Calu3 (cell line): ENCODE measurements around the gene PSMG4. TPM values are rescaled to one million over a fixed set of nuclear protein-coding genes. Genes with fewer than 3 reads are reported as not detected.

Experiments used
- BruUV-seq: library from RNA; stranded (reverse); fragments of 400-500 nt; replicated peaks from 2 replicates; lab custom pipeline; 2021; lab: Mats Ljungman, UMichigan
- CTCF ChIA-PET: fragments of 300-600 bp; sonication (Branson Sonifier 250); formaldehyde crosslinking; loops from one replicate; lab custom pipeline; 2022; ENCODE audit warnings: antibody characterized with exemption; lab: Charles Lee
- DNase-seq: peaks from one replicate; pipeline ENCODE4 v3.0.0; 2022
- H3K27ac Mint-ChIP-seq: one replicate; pipeline ENCODE4 v1.8.0; 2022; ENCODE audit warnings: mixed read lengths; ENCODE audit not compliant: unreplicated experiment
- H3K27me3 Mint-ChIP-seq: one replicate; pipeline ENCODE4 v1.8.0; 2022; ENCODE audit warnings: mixed read lengths; ENCODE audit not compliant: unreplicated experiment
- H3K36me3 Mint-ChIP-seq: one replicate; pipeline ENCODE4 v1.8.0; 2022; ENCODE audit warnings: mild to moderate bottlenecking, moderate library complexity, mixed read lengths; ENCODE audit not compliant: insufficient read depth, unreplicated experiment
- H3K4me1 Mint-ChIP-seq: one replicate; pipeline ENCODE4 v1.8.0; 2022; ENCODE audit warnings: mild to moderate bottlenecking, low read depth, mixed read lengths; ENCODE audit not compliant: unreplicated experiment
- H3K4me3 Mint-ChIP-seq: one replicate; pipeline ENCODE4 v1.8.0; 2022; ENCODE audit warnings: mild to moderate bottlenecking, low read depth, moderate library complexity, mixed read lengths; ENCODE audit not compliant: unreplicated experiment
- H3K9me3 Mint-ChIP-seq: one replicate; pipeline ENCODE4 v1.8.0; 2022; ENCODE audit warnings: low read depth, mixed read lengths; ENCODE audit not compliant: unreplicated experiment
- CTCF ChIP-seq: fragments of 200-600 bp; IDR thresholded peaks from one replicate; pipeline ENCODE4 v1.8.0; 2022; ENCODE audit warnings: antibody characterized with exemption; ENCODE audit not compliant: unreplicated experiment
- intact Hi-C: fragments of 100-400 bp; cut with micrococcal nuclease; formaldehyde crosslinking; loops from one replicate; pipeline ENCODE4 v1.10.0; 2022; ENCODE audit not compliant: unreplicated experiment
- total RNA-seq: library from RNA; stranded (reverse); gene quantifications from 2 replicates; pipeline ENCODE4 v1.2.3, GENCODE V29; 2022

Gene PSMG4
- total RNA-seq, 1 experiment from 2014 or later, result 17.6 TPM

GRCh38 chr6:3280866-3281465, 22.2 kb downstream of the PSMG4 start:
- Mint-ChIP-seq H3K36me3 (no peaks in the 10 kb centered on the region), H3K9me3 (no peaks in the 10 kb centered on the region), H3K4me3 (no peak overlapping the region), H3K4me1 (no peaks in the 10 kb centered on the region), H3K27me3 (no peaks in the 10 kb centered on the region), H3K27ac (no peak overlapping the region)
- CTCF ChIA-PET, result no interaction called here
- no peak for TF ChIP-seq CTCF
- no peak for DNase-seq
- intact Hi-C loops, result no loop called here
- no TSS peak for BruUV-seq

- no TSS peak for BruUV-seq
- no peak for TF ChIP-seq CTCF
- Mint-ChIP-seq H3K9me3 (no peaks in the 10 kb centered on the region), H3K27ac (no peak overlapping the region), H3K36me3 (no peaks in the 10 kb centered on the region), H3K4me1 (no peaks in the 10 kb centered on the region), H3K4me3 (no peak overlapping the region), H3K27me3 (no peaks in the 10 kb centered on the region)
- CTCF ChIA-PET, result no interaction called here
- DNase-seq, result no peak
- intact Hi-C loops, result no loop called here
Measured at GRCh38 chr6:3281631-3282475, 23.1 kb downstream of the PSMG4 start.

GRCh38 chr6:3282476-3283236, 23.9 kb downstream of the PSMG4 start:
- DNase-seq, result no peak
- H3K27ac Mint-ChIP-seq, result no peak overlapping the region
- H3K9me3 Mint-ChIP-seq, result no peaks in the 10 kb centered on the region
- H3K27me3 Mint-ChIP-seq, result no peaks in the 10 kb centered on the region
- BruUV-seq, result no TSS peak
- H3K4me3 Mint-ChIP-seq, result no peak overlapping the region
- no peaks in the 10 kb centered on the region for H3K4me1 Mint-ChIP-seq
- intact Hi-C loops, result no loop called here
- no peaks in the 10 kb centered on the region for H3K36me3 Mint-ChIP-seq
- CTCF ChIA-PET, result no interaction called here
- TF ChIP-seq CTCF, result no peak

- BruUV-seq, result no TSS peak
- H3K4me3 Mint-ChIP-seq, result no peak overlapping the region
Measured at GRCh38 chr6:3283241-3283640, 24.5 kb downstream of the PSMG4 start.

More at GRCh38 chr6:3283241-3283640, 24.5 kb downstream of the PSMG4 start:
- CTCF ChIA-PET, result no interaction called here
- intact Hi-C loops, result no loop called here
- TF ChIP-seq CTCF, result no peak
- no peak for DNase-seq
- H3K27me3 Mint-ChIP-seq, result no peaks in the 10 kb centered on the region
- H3K27ac Mint-ChIP-seq, result no peak overlapping the region
- H3K9me3 Mint-ChIP-seq, result no peaks in the 10 kb centered on the region
- no peaks in the 10 kb centered on the region for H3K36me3 Mint-ChIP-seq
- no peaks in the 10 kb centered on the region for H3K4me1 Mint-ChIP-seq
